ENCODE data around the gene INS.
"Not testable (repeated sequence)": the region's sequence is repeated elsewhere in the genome, so short reads cannot be mapped to it uniquely, and the experiment has no call there.

INS gene

GRCh38 chr11:2180789-2181370 lies 19.9 kb upstream of the INS start:
- DNase-seq, result no peak

DNA sequence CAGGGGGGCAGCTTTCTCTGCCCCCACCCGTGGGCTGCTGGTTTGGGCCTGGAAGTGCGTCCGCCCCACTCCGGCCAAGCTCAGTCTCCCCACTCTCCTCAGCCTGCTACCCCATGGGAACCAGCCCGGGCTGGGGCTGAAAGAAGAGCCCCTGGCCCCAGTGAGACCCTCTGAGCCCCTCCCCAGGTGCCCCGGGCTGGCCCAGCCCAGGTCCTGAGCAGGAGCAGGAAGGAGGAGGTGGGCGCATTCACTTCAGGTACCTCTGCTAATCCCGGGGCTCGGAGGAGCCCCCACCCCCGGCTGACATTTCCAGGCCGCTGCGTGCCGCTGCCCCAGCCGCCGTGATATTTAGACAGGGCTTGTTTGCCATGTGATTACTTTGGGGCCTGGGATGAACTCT lies 19.3 kb upstream of the INS start:
- no peak for DNase-seq

DNA sequence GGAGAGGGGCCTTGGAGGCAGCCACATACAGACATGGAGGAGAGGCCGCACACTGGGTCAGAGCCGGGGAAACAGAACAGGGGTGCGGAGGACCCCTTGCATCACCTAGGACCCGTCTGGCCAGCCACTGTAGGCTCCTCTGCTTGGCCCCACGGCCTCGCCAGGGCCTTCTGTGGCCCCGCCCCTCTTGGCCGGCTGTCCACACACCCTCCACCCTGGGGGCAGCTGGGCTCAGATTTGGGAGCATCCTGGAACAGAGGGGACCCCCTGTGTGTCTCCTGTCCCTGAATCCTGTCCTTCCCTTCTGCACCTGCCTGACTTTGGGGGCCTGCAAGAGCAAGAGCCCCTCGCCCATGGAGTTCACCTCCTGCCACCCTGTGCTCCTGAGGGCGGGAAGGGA lies 18.5 kb upstream of the INS start:
- DNase-seq, result no peak

- DNase-seq, result no peak
These were observed 18.0 kb upstream of the INS start for GRCh38 chr11:2178906-2179494.

DNA sequence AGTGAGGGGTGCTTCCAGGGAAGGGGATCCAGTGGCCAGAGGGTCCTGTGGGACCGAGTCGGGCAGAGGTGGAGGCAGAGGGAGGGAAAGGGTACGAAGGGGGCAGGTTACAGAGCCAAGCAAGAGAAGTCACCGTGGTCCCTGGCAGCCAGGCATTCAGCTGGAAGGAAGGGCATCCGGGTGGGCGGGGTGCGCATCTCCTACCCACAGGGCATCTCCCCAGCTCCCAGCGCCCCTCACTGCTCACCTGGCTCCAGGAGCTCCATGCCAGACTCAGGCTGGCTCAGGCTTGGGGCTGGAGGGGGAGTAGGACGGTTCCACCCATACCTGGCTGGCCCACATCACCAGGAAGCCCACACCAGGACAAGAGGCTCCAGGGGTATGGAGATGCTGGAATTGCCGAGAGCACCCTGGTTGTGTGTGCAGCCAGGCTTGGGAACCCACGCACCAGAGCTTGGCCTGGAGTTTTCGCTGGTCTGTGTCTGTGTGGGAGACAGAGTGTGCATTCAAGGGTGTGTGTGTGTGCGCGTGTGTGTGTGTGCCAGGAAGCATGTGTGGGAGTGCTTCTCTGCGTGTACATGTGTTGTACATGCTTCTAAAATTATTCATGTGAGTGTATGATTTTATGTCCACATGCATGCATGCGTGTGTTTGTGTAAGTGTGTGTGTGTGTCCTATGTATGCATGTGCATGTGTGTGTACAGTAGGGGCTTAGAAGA lies 17.2 kb upstream of the INS start:
- not testable (repeated sequence) for DNase-seq

- DNase-seq, result no peak
These were observed 16.1 kb upstream of the INS start for GRCh38 chr11:2177076-2177475.

DNA sequence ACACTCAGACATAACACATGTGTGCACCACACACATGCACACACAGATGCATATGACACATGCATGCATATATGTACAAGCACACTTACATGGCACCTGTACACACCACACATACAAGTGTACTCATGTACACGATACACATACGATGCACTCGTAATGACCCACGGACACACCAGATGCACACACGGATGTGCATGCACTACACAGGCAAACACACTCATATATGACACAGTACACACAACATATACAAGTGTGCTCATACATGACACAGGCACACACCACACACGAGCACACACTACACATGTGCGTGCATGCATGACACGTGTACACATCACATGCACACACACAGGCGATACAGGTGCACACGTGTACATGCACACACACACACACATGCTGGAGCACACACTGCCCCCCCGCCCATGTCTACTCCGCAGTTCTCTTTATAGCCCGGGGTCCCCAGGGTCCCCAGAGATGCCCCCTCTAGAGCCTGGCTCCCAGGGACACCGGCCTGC lies 15.4 kb upstream of the INS start:
- no peak for DNase-seq

GRCh38 chr11:2175659-2176058 lies 14.7 kb upstream of the INS start:
- no peak for DNase-seq

DNA sequence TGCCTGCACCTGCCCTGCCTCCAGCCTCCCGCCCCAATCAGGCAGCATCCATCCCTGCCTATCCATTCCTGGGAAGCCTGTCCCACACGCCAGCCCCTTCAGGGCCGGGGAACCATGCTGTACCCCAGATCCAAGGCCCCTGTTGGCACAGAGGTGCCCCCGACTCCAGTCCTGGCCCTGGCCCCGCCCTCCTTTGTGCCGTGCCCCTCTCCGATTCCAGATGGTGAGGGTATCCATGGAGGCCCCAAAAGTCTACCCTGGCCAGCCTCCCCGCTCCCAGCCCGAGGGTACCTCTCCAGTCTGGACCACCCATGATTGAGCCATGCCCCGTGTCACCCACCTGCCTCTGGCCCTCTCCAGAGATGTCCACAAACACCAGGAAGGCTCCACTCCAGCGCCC lies 13.4 kb upstream of the INS start:
- DNase-seq, result no peak

- DNase-seq, result no peak
These were observed 12.8 kb upstream of the INS start for GRCh38 chr11:2173761-2174160.

DNA sequence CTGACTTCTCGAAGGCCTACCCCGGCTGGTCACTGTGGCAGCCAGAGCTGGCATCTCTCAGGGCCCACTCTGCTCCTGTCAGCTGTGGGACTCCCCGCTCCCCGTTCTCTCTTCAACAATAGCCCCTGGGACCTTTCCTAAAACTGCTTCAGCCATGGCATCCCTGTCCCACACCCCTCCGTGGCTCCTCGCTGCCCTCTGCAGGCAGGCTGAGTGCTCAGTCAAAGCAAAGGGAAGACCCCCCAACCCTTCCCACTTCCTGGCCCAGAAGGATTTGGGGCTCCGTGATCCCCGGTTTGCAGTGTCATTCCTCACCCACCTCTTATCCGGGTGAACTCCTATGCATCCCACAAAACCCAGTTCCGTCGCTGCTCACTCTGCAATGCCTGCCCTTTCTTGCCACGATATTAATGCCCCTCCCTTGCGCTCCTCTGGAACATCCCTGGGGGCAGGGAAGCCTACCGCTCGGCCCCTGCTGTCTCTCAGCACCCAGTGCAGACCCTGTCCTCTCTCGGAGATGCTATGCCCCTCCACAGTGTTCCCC lies 12.2 kb upstream of the INS start:
- peak in 1 of 2 donors; percentile 8 for DNase-seq

GRCh38 chr11:2172676-2173075 lies 11.7 kb upstream of the INS start:
- DNase-seq, result no peak

DNA sequence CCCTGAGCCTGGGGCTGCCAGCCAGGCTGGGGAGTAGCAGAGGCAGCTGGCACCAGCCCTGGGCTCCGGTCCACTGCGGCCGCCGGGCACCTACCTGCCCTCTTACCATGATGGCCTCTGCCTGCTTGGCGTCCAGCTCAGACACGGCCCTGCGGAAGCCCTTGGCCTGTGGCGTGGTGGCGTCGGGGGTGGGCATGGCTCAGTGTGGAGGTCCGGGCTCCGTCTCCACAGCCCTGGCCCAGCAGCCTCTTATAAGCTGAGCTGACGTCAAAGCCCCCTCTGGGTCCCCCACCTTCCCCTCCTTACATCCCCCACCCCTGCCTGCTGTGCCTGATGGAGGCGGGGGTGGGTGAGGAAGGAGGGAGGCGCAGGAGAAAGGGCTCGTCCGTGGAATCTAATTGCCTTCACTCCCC lies 10.6 kb upstream of the INS start, which contains the start of gene TH:
TH (minus strand) TSS at position 225 of the 413 bp plus-strand sequence; CDS start at position 196, 29 bp downstream.
- no peak for DNase-seq

DNA sequence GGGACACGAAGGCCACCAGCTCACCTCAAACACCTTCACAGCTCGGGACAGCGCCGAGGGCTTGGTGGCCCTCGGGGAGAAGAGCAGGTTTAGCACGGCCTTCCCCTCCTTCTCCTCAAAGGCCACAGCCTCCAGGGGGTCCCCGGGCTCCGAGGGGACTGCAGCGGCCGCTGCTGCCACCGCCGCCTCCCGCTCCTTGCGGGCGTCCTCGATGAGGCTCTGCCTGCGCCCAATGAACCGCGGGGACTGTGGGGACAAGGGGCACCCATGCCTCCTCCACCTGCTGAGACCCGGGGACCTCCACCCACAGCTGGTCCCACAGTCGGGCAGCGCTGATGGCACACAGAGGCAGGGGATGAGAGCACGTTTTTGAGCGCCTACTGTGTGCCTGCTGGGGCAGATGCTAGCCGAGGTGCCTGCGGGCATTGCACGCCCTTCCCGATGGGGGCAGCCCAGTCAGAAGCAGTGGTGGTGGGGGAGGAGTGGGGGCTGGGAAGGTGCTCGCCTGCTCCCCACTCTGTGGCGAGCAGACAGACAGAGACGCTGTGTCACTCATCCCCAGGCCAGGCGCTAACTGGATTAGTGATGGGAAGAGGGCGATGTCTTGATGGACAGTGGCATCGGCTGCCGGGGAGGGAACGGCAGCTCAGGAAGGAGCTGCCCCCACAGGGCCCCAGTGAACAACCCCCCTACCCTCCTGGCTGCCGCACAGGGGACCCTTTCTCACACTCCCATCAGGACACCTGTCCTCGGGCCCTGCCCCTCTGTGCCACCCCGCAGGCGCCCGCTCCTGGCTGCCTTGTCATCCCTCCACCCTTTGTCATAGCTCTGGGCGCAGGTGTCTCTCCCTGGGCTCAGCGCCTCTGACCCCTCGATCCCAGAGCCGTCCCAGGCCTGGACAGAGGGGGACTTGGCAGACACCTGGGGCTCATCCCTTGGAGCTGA lies 8.9 kb upstream of the INS start:
- DNase-seq, result no peak

- DNase-seq, result no peak
These were observed 8.0 kb upstream of the INS start for GRCh38 chr11:2169005-2169378.

DNA sequence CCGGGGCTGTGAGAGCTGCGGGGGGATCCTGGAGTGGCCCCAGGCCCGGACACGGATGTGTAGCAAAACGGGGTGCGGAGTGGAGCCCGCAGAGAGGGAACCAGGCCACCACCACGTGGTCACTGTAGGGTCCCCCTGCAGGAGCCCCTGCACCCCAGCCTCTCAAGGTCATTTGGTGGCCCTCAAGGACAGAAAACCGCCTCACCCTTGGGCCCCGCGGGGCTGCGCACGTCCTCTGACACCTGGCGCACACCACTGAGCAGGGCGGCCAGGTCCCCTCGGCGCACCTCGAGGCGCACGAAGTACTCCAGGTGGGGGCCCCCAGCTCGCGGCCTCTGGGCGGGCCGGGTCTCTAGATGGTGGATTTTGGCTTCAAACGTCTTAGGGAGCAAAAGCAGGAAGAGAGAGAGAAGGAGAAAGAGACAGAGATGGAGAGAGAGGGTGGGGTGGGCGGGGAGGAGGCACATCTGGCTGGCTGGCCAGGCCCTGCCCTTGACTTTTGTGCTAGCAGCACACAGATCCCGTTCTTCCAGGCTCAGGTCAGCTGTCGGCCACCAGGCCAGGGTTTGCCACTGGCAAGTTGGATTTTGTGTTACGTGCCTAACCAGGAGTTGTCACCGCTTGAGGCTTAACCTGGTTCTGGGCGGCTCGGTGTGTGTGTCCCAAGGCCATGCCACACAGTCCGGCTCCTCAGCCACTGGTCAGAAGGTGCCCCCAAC lies 7.4 kb upstream of the INS start:
- no peak for DNase-seq

- no peak for DNase-seq
These were observed 6.4 kb upstream of the INS start for GRCh38 chr11:2167141-2168045.

- no peak for DNase-seq
These were observed 5.3 kb upstream of the INS start for GRCh38 chr11:2166091-2166851.

DNA sequence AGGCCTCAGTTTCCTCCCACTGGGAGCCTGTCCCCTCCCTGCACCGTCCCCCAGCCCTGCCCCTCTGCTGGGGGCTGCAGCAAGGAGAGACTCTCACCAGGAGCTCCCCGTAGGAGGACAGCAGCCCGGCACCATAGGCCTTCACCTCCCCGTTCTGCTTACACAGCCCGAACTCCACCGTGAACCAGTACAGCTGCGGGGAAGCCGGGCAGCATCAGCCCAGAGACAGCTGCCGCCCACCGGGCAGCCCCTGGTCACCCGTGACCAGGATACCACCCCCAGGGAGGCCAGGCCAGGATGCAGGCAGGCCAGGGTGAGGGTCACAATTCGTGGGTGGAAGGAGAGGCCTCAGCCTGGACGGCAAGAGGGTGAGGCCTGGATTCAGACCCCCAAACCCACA lies 4.6 kb upstream of the INS start:
- DNase-seq, result no peak

All from inflammatory macrophage (primary cell).